ENCODE results near the gene FRMD4A.

Gene FRMD4A

DNA sequence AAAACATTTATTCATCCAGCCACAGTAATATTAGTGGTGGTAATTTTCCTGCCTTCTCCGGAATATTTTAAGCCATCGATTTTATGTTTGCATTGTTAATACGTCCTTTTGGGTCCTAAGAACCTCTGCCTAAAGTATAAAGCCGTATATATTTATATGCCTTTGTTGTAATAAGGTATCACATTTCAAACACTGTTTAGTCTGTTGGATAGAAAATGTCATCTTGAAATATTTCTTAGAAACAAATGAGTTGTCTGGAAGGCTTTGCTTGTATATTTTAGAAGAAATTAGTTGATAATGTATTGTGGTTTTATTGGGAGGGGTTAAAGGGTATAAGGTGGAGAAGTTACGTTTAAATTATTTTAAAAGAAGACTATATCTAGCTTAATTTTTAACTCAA lies 732.8 kb downstream of the FRMD4A start:
- DNase-seq (ENCODE audit: low read depth in 1 of 2, low spot score in 1 of 2) = no peak

DNA sequence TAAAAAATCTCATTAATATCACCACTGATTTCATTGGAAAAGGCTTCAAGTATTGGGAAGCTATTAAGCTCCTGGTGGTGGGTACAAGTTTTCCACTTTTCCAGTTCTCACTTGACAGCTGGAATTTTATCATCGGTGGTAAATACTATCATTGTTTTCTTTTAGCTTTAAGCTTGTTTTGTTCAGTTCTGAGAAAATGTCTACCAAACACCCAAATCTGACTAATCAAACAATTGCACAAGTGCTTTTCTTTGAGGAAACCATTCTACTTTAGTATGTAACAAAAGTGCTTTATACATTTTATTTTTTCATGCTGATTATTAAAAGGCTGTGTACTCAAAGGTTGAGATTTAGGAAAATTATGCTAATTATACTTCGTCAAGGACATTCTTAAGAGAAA lies 736.1 kb downstream of the FRMD4A start:
- no peak for DNase-seq (ENCODE audit: low read depth in 1 of 2, low spot score in 1 of 2)

Data from activated T-helper 1 cell treated with anti-CD3 and anti-CD28 coated beads, Interleukin-2, amount 50 U/mL, for 16 hours (primary cell).